ENCODE measurements around the gene TBC1D2.

- TF ChIP-seq, protein P1, sequence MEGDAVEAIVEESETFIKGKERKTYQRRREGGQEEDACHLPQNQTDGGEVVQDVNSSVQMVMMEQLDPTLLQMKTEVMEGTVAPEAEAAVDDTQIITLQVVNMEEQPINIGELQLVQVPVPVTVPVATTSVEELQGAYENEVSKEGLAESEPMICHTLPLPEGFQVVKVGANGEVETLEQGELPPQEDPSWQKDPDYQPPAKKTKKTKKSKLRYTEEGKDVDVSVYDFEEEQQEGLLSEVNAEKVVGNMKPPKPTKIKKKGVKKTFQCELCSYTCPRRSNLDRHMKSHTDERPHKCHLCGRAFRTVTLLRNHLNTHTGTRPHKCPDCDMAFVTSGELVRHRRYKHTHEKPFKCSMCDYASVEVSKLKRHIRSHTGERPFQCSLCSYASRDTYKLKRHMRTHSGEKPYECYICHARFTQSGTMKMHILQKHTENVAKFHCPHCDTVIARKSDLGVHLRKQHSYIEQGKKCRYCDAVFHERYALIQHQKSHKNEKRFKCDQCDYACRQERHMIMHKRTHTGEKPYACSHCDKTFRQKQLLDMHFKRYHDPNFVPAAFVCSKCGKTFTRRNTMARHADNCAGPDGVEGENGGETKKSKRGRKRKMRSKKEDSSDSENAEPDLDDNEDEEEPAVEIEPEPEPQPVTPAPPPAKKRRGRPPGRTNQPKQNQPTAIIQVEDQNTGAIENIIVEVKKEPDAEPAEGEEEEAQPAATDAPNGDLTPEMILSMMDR (IDR thresholded peaks at IDR 0.05): no peak
- TF ChIP-seq POLR2A (IDR thresholded peaks at IDR 0.05): no peak
- no peak for TF ChIP-seq POLR2AphosphoS5 (IDR thresholded peaks at IDR 0.05)
- no peak for TF ChIP-seq EP300 (IDR thresholded peaks at IDR 0.05)
Observed at GRCh38 chr9:98173181-98173580, 82.3 kb downstream of the TBC1D2 start.

Data from gastroesophageal sphincter (tissue), 3 donors.